ENCODE results near the gene CPNE4.

Gene CPNE4

GRCh38 chr3:131596884-131597283 is 437.9 kb downstream of the CPNE4 start:
- DNase-seq (ENCODE audit: low spot score) = no peak

- no peak for DNase-seq (ENCODE audit: low spot score)
Observed at GRCh38 chr3:131591394-131592014, 443.3 kb downstream of the CPNE4 start.

GRCh38 chr3:131586277-131586676 is 448.5 kb downstream of the CPNE4 start:
- DNase-seq (ENCODE audit: low spot score) = no peak

- no peak for DNase-seq (ENCODE audit: low spot score)
Observed at GRCh38 chr3:131582438-131582837, 452.4 kb downstream of the CPNE4 start.

GRCh38 chr3:131568460-131568859 is 466.4 kb downstream of the CPNE4 start:
- no peak for DNase-seq (ENCODE audit: low spot score)

GRCh38 chr3:131564812-131565211 is 470.0 kb downstream of the CPNE4 start:
- DNase-seq (ENCODE audit: low spot score) = no peak

DNA sequence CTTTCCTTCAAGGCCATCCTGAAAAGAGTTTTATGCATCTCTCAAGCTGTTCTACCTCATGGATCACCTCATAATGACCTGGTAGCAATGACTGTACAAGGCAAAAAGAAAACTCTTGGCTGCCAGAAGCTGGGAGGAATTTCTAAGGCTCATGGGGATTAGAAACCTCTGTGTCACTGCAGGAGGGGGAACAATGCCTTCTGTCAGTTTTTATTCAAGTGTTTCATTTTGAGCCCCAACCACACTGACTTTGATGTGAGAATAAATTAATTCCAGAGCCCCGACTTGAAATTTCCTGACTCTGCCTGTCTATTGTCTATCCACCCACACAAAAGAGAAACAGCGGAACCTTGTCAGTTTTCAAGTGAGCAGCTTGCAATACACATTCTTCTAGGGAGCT is 473.3 kb downstream of the CPNE4 start:
- no peak for DNase-seq (ENCODE audit: low spot score)

- DNase-seq (ENCODE audit: low spot score) = no peak
Observed at GRCh38 chr3:131560795-131561194, 474.0 kb downstream of the CPNE4 start.

DNA sequence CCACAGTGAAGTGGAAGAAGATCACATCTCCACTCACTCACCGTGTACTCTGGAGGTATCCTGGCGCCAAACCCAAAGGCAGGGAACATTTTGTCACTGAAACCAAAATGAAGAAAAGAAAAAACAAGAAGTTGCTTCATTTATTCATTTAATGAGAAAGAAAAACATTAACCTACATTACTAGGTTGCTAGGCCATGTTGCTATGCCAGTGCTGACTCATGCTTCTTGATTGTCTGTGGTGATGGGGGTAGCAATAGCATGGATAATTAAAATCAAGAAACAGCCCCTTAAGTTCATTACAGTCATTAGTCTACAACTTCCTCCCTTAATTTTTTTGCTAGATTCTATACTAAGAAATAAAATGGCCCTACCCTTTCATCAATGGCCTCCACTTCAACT is 479.4 kb downstream of the CPNE4 start:
- DNase-seq (ENCODE audit: low spot score) = no peak

GRCh38 chr3:131553495-131554247 is 481.1 kb downstream of the CPNE4 start:
- DNase-seq (ENCODE audit: low spot score) = no peak

DNA sequence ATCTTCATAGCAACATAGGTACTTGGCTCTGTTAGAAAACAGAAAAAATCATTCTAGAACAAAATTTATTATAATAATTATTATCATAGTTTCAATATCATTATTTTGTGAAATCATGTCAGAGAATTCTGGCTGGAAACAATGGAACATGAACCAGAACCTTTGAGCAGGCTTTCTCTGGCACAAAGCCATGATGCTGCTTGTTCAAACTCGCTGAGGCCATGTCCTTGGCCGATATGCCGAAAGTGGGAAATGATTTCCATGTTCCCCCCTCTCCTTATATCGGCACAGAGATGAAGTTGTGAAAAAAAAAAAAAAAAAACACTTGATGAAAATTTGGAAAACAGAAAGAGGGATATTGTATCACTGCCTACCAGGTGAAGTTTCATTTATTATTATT is 483.1 kb downstream of the CPNE4 start:
- no peak for DNase-seq (ENCODE audit: low spot score)

DNA sequence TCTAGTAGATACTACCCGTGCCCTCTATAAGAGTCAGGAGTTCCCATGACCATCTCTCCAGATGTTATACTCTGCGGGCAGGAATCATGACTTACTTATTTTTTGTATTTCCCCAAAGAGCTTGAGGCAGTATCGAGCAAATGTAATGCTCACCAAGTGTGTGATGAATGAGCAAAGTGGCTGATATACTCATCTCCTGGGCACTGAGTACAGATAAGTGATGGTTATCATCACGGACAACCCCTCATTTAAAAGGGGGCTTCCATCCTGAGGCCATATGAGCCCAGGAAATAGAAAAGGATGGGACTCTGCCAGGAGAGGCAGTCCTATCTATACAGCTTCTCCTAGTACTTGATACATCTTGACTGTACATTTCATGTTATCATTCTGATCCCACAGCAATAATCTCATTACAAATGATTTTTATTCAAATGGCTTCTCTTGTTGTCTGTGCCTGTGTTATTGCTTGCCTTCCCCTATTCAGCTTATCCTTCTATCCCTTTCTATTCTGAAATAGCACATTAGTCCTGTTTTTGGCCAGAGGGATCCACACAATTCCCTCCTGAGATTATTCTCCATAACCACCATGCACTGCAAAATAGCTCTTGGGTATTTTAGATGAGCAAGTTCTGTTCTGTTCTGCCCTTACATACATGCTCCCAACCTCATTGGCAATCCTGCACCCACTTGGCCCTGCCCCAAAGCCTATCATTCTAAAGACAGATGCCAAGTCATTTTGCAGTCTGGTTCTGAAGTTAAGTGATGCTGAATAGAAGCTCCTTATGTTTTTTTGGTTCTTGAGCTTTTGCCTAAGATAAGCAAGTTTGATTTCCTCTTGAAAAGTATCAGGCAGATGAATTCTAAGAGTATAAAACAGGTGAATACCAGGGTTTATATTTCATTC is 484.0 kb downstream of the CPNE4 start:
- no peak for DNase-seq (ENCODE audit: low spot score)

DNA sequence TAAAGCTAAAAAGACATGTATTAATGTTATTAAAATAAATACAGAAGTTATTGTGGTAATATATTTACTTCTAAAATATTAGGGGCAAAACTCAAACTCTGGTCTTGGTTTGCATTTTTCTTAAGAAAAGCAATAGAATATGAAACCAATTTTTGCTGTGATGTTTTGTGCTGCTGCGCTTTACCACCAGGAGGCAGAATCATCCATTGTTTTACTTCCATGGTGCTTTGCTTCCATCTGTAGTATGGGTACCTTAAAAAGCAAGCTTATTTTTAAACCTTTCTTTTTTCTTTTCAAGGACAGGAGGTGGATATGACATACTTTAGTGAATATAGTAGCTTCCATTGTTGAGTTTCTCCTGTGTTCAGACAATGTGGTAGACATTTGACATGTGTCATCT is 485.5 kb downstream of the CPNE4 start:
- no peak for DNase-seq (ENCODE audit: low spot score)

DNA sequence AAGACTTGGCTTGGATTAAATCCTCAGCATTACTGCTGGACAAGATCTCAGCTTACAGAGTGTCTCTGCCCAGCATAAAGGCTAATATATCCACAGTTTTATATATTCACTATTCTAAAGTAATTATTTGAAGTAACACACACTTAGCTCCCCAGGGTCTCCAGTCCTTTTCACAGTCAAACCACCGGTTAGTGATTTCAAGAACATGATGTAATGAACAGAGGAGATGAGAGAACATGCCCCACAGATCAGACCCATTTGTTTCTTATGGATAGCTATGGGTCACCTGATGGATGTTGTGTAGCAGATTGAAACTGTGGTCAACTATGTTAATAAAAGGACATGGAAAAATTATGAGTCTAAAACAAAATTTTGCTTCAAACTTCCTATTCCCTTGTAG is 487.2 kb downstream of the CPNE4 start:
- no peak for DNase-seq (ENCODE audit: low spot score)

DNA sequence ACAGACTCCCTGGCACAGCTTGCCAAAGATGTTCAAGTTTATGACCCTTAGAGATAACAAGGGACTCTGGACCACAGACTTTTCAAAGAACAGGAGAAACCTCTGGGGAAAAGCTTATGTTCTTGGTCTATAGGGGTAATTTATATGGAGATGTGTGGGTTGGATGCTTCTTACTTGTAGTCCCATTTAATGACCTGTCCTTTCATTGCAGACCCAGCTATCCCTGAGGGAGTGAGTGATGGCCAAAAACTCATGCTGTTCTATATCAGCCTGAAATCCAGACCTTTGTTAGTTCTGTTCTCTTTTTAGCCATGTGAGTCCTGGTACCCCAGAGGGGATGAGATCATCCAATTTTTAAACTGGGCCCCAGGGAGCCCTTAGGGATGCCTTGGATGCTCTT is 488.4 kb downstream of the CPNE4 start:
- DNase-seq (ENCODE audit: low spot score) = no peak

DNA sequence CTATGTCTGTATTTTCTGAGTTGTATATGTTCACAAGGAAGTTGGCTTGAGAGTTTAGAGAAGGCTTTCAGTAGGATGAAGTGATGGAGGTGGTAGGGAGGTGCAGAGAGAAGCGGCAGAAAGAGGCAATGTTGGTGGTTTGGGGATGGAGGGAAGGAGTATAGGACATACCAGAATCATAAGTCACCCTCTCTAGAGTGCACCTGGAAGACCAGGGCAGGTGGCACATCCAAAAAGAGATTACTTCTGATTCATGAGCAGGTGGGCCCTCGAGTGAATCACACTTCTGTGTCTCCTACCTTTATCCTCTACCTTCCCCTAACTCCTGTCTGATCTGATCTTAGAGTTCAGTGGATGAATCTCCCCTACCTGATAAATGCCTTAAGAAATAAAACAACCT is 490.3 kb downstream of the CPNE4 start:
- no peak for DNase-seq (ENCODE audit: low spot score)

DNA sequence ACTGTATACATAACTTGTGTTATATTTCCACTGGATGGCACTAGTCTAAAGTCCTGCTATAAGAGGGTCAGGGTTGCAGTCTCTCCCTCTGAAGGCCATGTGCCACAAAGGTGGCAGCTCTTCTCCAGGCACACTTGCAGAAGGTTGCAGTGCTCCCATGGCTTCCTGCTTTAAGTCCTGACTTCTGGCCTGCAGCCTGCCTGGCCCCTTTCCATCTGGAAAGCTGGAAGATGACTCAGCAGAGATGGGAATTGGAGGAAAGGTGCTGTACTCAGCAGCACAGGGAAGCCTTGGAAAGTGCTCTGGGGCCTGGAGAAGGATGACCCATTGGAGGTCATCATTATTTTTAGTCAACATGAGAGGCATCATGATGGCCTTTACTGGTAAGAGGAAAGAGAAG is 491.1 kb downstream of the CPNE4 start:
- DNase-seq (ENCODE audit: low spot score) = peak; percentile 18

DNA sequence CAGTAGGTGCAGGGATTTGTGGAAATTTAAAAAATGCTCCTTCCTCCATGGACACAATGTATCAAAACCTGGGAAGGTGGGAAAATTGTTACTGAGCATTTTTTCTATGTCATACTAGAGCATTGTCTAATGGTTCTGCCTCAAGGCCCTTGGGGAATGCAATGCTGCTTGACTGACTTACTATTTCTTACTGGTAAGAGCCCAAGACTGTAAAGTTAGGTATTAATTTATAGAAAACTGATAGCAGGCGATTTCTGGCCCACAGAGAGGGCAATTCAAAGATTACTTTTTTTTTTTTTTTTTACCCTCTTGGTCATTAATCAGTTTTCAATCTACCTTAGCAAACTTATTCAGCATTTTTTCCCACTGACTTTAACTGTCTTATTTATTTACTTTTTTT is 493.5 kb downstream of the CPNE4 start:
- no peak for DNase-seq (ENCODE audit: low spot score)

- no peak for DNase-seq (ENCODE audit: low spot score)
Observed at GRCh38 chr3:131540821-131541220, 494.0 kb downstream of the CPNE4 start.

GRCh38 chr3:131540143-131540542 is 494.7 kb downstream of the CPNE4 start:
- DNase-seq (ENCODE audit: low spot score) = no peak

DNA sequence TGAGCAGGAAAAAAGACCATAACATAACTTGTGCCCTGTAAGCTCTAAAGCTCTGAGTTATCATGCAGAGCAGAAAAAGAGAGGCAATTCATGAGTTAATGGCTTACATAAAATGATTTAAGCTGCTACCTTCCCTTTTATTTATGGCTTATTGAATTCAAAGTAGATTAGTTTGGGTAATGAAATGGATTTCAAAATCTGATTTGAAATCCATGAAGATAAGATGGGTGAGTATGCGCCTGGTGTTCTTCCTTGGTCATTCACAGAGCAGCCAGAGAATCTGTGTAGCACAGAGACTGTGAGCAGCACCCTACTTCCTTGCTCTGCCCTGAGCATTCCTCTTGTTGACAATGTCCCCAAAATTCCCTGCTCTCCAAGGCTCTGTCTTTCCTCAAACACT is 495.8 kb downstream of the CPNE4 start:
- DNase-seq (ENCODE audit: low spot score) = no peak

GRCh38 chr3:131537531-131537930 is 497.3 kb downstream of the CPNE4 start:
- DNase-seq (ENCODE audit: low spot score) = no peak

GRCh38 chr3:131535596-131535995 is 499.2 kb downstream of the CPNE4 start:
- DNase-seq (ENCODE audit: low spot score) = no peak

All from cerebellar cortex (tissue), 1 donor.